Tracheal epithelial cell (primary cell): ENCODE measurements around the gene NTSR2. TPM values are rescaled to one million over a fixed set of nuclear protein-coding genes. Genes with fewer than 3 reads are reported as not detected.

Source experiments
- total RNA-seq: library from RNA; depleted of rRNA; stranded (reverse); fragments of >200 nt; gene quantifications from 2 replicates; pipeline ENCODE4 v1.2.1, GENCODE V29; 2014

NTSR2 gene
- not detected in 2 replicates for total RNA-seq

GRCh38 chr2:11669454-11670291 is at the start of gene NTSR2:
TSS of gene NTSR2 (minus strand) at chr2:11670195. CDS start at chr2:11670129, 66 bp downstream.

Other genes starting within 250 kb of the NTSR2 start
- gene E2F6, start 204.0 kb downstream of the NTSR2 start, total RNA-seq: 8.2 and 11.9 TPM in 2 replicates
- gene GREB1, start 136.2 kb downstream of the NTSR2 start, total RNA-seq: 0.21 and 0.24 TPM in 2 replicates
- gene LPIN1, start 76.4 kb upstream of the NTSR2 start, total RNA-seq: 17.1 and 19.0 TPM in 2 replicates